Right ventricle myocardium inferior (tissue), 1 donor: ENCODE results near the gene CDRT15. TPM values are rescaled to one million over a fixed set of nuclear protein-coding genes. Genes with fewer than 3 reads are reported as not detected.

Experiments used
- ATAC-seq: fragments of 200-7000 bp; cut with Tn5 transposase; one replicate; pipeline ENCODE4 v1.9.1; 2020; ENCODE audit warnings: mild to moderate bottlenecking, moderate library complexity
- DNase-seq: peaks from one replicate; pipeline ENCODE4 v3.0.0; 2021; ENCODE audit errors: missing footprints
- intact Hi-C: fragments of 100-400 bp; cut with DNase I; formaldehyde crosslinking; loops from one replicate; pipeline ENCODE4 v1.11.0; 2022
- total RNA-seq: library from RNA; stranded (reverse); fragmentation: NEBNext Ultra II Directional; extraction: Animal tissue kit (Norgen Biotek cat#: 25700); gene quantifications from one replicate; pipeline ENCODE4 v1.2.1, GENCODE V29; 2021
- donor health status: DM: no; HTN: yes; CAD: no; lungs with severe emphysema.

CDRT15 gene
- total RNA-seq, 1 donor from 2014 or later, result not detected

DNA sequence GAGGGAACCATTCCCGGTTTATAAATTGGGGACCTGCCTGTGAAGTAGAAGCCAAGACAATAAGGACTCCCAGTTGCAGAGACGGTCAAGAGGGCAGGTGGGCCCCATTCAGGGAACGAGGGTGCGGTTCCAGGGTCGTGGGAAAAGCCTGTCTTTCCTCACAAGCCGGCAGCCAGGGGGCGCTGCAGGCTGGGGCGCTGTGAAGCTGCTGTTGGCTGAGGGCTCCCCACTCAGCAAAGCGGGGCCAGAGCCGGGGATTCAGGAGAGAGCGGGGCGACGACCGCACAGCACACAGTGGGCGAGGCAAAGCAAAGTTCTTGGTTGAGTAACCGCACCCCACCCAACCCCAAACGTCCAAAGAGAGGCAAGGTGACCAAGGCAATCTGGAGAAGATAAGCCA is 24.9 kb downstream of the CDRT15 start:
- ATAC-seq, result no peak
- no peak for DNase-seq
- intact Hi-C loops, result loop anchor here (10.0 kb wide), 1 partner anchor 593 kb away; no protein-coding TSS in a partner anchor

DNA sequence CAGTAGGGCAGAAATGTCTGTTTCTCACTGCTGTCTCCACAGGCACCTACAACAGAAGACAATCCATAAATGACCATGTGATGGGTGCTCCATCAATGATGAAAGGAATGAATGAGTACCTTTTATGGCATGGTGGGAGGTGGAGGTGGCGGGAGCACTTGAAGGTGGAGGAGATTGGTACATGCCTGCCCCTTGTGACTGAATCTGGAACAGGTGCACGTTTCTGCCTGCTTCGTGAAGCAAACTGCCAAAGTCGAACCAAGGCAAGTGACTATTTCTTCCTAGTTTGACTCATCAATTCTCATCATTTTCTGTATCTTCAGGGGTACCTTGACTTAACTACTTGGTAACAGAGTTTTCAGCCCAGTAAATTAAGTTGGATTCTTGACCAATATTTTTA is 25.4 kb downstream of the CDRT15 start:
- intact Hi-C loops, result loop anchor here (10.0 kb wide), 1 partner anchor 594 kb away; no protein-coding TSS in a partner anchor
- ATAC-seq (no peak), DNase-seq (no peak)

DNA sequence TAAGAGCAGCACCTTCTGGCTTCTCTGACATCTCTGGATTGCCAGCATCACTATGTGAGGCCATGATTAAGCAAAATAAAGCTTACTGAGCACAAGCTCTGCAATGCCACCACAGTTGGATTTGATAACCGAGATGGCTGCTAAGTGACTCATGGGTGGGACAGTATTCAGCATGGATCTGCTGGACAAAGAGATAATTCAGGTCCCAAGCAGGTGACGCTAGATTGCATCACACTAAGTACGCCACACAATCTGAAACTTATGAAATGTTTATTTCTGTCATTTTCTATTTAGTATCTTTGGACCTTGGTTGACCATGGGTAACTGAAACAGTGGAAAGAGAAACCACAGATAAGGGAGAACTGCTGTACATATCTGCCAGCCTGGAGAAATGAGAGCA is 27.4 kb downstream of the CDRT15 start:
- ATAC-seq, result no peak
- DNase-seq, result no peak
- intact Hi-C loops, result loop anchor here (5.0 kb wide), 2 partner anchors 142 to 612 kb away; partner anchors contain the start of gene COX10

DNA sequence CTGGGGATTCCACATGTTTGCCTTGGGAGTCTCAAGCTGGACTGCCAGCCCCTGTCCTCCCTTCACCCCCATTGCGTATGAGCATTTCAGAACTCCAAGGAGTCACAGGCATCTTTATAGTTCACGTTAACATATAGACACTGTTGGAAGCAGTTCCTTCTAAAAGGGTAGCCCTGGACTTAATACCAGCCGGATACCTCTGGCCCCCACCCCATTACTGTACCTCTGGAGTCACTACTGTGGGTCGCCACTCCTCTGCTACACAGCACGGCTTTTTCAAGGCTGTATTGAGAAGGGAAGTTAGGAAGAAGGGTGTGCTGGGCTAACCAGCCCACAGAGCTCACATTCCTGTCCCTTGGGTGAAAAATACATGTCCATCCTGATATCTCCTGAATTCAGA is 28.9 kb downstream of the CDRT15 start:
- DNase-seq (no peak), ATAC-seq (no peak)
- intact Hi-C loops, result loop anchor here (5.0 kb wide), 2 partner anchors 140 to 610 kb away; partner anchors contain the start of gene COX10

DNA sequence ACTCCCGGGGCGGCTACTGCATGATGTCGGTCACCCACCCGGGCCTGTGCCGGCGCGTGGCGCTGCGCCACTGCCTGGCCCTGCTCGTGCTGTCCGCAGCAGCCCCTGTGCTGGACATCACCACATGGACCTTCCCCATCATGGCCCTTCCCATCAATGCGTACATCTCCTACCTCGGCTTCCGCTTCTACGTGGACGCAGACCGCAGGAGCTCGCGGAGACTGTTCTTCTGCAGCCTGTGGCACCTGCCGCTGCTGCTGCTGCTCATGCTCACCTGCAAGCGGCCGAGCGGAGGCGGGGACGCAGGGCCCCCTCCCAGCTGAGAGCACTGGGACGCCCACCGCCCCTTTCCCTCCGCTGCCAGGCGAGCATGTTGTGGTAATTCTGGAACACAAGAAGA is 29.8 kb downstream of the CDRT15 start:
- ATAC-seq (no peak), DNase-seq (no peak)
- intact Hi-C loops, result loop anchor here (5.0 kb wide), 2 partner anchors 140 to 610 kb away; partner anchors contain the start of gene COX10

DNA sequence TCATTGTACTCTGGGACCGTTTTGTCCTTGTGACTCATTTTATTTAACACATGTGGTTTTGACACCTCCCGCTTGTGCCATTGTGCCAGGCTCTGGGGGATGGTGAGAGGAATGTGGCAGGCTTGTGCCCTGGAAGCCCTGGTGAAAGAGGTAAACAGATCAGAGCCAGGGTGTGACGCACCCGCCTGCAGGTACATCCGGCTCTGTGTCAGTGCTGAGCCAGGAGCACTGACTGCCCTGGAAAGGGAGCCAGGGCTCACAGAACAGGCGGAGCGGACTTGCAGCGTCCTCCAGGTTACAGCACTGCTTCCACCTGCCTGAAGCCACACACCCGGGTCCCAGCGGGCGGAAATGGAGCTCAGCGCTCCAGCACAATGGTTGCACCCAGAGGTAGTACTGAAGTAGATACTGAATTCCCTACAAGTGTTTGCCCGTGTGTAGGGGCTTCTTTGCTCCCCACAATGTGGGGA is 30.6 kb downstream of the CDRT15 start:
- ATAC-seq (peak; percentile 96), DNase-seq (peak; percentile 89)
- intact Hi-C loops, result loop anchor here (5.0 kb wide), 2 partner anchors 139 to 609 kb away; partner anchors contain the start of gene COX10

DNA sequence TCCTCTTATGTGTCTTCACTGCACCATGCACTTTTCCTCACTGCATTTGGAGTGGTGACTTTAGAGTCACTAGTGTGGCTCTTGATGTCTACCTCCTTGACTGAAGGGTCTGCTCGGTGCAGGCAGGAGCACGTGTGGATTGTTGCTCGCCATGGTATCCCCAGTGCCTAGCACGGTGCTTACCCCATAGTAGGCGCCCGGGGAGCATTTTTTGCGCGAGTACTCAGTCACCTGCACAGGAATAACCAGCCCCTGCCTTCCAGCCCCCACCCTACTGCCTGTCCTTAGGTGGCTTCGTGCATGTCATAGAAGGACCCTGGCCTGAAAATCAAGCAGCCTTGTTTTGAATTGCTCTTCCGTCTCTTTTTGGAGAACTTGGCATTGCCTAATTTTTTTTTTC is 31.3 kb downstream of the CDRT15 start:
- DNase-seq, result no peak
- intact Hi-C loops, result loop anchor here (5.0 kb wide), 2 partner anchors 138 to 608 kb away; partner anchors contain the start of gene COX10
- ATAC-seq, result no peak

DNA sequence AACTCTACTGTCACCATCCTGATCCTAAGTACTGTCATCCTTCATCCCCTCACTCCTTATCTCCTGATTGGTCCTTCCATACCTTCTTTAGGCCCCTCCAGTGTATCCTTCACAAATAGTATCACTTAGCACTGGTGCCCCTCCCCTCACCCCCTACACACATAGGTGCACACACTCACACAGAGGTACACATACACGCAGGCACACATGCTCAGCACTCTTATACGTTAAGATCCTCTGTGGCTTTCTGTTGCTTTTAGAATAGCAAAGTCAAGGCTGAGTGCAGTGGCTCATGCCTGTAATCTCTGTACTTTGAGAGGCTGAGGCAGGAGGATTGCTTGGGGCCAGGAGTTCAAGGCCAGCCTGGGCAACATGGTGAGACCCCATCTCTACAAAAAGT is 32.1 kb downstream of the CDRT15 start:
- ATAC-seq (no peak), DNase-seq (no peak)
- intact Hi-C loops, result no loop called here

DNA sequence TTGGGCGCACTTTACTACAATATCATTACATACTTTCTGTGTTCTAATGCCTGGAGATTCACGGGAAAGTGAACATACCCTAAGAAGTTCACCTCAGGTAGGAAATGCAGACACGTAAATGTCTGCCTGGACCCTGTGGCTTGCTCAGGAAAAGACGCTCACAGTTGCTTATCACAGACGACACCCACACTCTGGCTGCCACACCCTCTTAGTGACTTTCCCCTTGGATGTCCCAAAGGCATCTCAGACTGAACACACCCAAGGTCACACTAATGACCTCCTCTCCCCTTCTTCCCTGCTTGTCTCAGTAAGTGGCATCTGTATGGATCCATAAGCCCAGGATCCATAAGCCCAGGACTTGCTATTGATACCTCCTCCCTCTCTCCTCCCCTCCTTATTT is 32.6 kb downstream of the CDRT15 start:
- intact Hi-C loops, result no loop called here
- ATAC-seq, result no peak
- no peak for DNase-seq

DNA sequence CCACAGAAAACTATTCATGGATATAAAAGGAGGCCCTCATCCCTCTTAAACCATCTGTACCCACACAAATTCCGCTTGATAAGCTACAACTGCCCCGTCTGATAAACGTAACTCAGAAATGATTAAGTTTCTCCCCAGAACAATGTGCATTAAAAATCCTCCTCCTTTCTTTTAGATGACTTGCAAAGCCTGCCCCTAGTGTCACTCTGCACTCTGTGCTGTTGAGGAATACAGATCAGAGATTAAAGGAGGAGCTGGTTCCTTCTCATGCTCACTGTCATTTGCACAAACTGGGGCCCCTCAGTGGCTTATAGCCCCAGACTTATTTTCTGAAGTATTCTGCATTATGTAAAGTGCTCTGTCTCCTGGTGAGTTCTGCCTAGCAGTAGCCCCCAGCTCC is 33.3 kb downstream of the CDRT15 start:
- DNase-seq, result no peak
- intact Hi-C loops, result no loop called here

DNA sequence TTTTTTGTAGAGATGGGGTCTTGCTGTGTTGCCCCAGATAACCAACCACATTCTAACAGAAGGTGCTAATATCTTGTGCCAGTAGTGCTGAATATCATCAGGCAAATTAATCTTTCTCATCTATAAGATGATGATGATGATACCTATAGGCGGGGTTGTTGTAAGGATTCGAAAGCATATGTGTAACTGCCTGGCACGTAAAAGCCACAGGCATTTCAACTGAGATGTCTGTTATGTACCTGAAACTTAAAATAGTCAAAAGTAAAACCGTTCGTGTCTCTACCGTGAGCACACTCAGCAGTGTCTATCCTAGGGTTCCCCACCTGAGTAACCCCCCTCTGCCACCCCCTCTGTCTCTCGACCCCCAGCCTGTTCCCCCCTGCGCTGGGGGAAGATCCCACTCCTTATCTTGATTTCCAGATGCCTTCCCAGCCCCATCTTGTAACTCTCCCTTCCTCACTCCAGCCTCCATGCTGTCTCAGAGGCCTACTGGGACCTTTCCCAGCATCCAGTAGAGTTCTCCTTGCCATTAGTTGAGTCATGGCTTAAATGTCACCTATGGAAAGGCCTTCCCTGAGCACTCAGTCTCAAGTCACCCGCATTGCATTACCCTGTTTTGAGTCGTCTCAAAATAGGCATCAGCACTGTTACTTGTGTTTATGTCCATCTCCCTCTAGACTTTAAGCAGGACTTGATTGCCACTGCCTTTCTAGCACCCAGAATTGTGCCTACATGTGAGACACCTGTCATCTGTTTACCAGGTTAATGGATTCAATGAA is 34.1 kb downstream of the CDRT15 start:
- DNase-seq, result no peak
- intact Hi-C loops, result no loop called here
- no peak for ATAC-seq

More for the DNA sequence above, 33.3 kb downstream of the CDRT15 start:
- no peak for ATAC-seq

DNA sequence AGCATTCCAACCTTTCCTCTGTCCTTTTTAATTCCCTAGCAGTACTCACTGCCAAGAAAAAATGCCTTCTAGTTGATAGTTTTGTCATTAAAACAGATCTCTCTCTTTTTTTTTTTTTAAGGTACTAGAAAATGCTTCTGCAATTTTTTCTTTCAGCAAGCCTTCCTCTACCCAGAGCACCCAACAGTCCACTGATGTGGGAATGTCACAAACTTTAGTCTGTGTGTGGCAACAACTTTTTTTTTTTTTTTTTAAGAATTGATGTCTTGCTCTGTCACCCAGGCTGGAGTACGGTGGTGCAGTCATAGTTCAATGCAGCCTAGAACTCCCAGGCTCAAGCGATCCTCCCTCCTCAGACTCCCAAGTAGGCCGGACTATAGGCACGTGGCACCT is 34.7 kb downstream of the CDRT15 start:
- intact Hi-C loops, result no loop called here
- no peak for DNase-seq
- no peak for ATAC-seq

DNA sequence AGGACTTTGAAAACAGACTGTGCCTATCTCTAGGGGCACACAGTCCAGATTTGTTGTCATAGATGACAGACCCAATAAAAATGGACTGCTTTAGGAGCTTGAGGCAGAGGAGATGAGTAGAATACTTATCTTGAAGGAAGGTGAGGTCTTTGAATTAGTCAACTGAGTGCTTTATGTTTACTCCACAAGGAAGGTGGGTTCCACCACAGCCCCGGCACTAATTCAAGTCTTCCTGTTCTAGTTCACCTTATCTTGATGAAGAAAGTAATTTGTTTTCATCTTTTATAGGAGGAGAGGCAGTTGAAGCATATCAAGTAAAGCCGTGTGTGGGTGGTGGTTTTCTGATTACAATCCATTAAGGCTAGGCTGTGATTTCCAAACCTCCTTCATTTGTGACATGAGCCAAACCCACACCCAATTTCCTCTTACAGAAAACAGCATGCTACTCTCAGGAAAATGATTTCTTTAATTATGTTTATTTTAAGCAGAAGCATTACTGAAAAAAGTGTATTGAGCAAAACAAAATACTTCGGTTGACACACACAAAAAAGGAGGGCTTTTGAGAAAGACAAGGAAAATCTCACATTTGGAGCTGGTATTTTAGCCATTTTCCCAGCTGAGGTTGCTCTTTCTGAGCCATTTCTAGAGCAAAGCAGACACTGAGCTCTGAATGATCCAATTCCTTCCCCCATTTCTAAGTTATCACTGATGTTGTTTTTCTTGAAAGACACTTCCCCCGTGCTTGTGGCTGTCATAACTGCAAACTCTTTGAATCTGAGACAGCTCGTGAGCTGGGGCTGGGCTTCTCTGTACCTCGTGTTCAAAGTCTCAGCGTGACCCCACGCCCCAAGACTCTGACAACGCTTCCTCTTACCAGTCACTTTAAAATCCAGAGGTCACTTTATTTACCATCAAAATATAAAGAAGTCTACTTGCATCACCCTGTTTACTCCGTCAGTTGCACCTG is 35.4 kb downstream of the CDRT15 start:
- ATAC-seq, result no peak
- intact Hi-C loops, result no loop called here
- no peak for DNase-seq

DNA sequence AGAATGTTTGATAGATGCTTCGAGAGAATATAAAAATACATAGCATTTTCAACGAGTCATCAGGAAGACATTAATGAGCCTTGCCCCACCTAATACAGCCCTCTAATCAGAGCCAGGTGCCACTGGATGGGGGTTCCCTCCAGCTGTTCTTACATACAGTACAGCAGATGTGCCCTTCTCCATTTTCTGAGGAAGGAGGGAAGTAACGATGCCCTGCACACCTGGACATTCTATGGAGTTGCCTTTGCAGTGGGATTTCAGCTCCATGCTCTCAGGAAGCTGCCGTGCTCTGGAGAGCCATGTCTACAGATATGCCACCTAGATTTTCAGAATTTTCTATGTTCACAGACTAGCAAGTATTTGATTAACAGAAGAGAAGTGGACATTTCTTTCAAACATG is 36.3 kb downstream of the CDRT15 start:
- DNase-seq, result no peak
- no peak for ATAC-seq
- intact Hi-C loops, result no loop called here

DNA sequence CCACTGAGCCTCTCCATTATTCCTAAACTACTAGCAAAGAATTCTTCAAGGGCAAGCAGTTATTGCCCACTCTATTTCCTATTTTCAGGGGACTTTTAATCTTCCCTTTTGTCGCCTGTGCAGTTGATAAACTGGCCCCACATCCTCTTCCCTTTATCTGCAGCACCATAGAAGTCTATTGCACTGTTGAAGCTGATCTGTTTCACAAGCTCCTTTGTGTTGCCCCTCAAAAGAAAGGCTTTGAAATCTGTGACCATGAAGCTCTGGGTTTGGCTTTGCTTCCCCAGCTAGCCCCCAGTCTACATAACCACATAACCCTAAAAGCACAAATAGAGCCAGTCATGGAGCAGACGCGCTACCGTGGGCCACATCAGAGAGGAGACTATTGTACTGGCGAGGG is 37.1 kb downstream of the CDRT15 start:
- DNase-seq (no peak), ATAC-seq (no peak)
- intact Hi-C loops, result no loop called here

DNA sequence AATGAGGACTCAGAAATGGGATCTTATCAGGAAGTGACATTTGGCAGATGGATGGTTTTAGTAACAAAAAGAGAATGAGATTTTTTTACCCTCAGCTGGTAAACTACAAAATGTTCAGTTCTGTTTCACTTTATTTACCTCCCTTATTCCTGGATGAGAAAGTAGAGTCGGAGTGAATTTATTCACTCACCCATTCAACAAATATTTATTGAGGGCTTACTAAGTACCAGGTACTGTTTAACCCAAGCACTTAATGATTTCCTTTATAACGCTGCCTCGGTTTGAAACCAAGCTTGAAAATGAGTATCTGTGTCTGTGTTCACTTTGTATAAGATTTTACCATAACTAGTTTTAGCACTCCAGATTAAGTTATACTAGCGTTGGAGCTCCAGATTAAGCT is 38.1 kb downstream of the CDRT15 start:
- intact Hi-C loops, result no loop called here
- ATAC-seq (no peak), DNase-seq (no peak)

DNA sequence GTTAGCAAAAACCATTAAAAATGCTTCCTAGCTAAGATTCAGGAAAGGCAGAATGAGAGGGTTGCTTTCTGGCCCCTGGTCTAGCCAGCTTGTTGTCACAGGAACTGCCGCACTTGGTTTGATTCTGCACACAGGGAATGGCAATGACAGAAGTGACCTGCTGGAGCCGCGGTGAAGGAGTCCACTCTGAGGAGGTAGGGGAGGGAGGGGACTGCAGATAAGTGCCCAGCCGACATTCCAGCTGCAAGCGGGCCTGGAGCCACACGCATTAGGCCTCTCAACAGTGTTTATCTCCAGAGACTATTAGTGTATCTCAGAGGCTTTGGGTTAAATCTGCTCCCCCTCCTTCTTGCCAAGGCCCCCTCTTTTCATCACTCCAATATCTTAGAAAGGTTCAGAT is 38.6 kb downstream of the CDRT15 start:
- no peak for DNase-seq
- intact Hi-C loops, result no loop called here
- ATAC-seq, result peak; percentile 92

DNA sequence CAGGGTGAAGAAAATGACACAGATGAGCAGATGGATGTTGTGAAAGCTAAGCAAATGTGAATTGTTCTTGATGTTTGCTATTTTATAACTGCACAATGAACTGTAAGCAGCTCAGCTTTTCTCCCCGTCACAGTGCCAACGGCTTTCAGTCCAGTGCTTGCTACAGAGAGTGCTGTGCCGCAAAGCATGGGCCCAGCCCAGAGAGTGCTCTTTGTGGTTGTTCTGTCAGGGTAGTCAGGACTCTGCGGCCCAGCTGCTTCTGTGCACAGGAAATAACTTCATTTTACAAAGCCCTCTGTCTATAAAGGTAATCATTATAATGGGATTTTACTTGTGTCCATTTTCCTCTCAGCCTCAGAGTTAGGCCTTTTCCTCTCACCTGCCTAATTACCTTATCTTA is 39.1 kb downstream of the CDRT15 start:
- intact Hi-C loops, result no loop called here
- ATAC-seq, result no peak

DNA sequence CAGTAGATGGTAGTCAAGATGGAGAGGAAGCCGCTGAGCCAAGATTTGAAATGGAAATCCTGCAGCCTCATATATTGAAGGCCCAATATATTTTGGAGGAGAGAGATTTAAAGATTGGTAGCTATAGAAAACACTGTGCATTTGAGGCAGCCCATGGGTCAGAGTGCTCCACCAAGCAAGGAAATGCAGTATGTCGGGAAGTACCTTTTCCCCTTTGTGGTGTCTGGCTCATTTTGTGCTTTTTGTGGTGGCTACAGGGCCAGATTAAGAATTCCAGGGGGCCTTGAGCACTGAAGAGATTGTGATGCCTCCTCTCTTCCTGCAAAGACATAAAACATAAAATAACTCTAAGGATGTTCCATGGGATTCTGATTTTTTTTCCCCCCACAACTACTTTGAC is 39.6 kb downstream of the CDRT15 start:
- ATAC-seq (no peak), DNase-seq (no peak)
- intact Hi-C loops, result no loop called here

More for the DNA sequence above, 39.1 kb downstream of the CDRT15 start:
- no peak for DNase-seq
